Activated B cell treated with CpG ODN at 0.5 μM for 24 hours (primary cell): Measurements from ENCODE around the gene GCNT3. TPM values are rescaled to one million over a fixed set of nuclear protein-coding genes. Genes with fewer than 3 reads are reported as not detected.

Source experiments
- ATAC-seq: fragments of 200-7000 bp; cut with Tn5 transposase; one replicate; pipeline ENCODE4 v1.10.0; 2021; ENCODE audit warnings: low read depth, mild to moderate bottlenecking, moderate library complexity
- CTCF ChIA-PET: fragments of 350-600 bp; sonication (Branson Sonifier 250); formaldehyde crosslinking; loops from one replicate; lab custom pipeline; 2021; ENCODE audit warnings: antibody characterized with exemption; lab: Charles Lee
- POLR2A ChIA-PET: fragments of 350-600 bp; sonication (Branson Sonifier 250); formaldehyde crosslinking; loops from one replicate; lab custom pipeline; 2021; ENCODE audit warnings: antibody characterized with exemption; lab: Charles Lee
- DNase-seq: peaks from one replicate; pipeline ENCODE4 v3.0.0; 2022
- H3K27ac Mint-ChIP-seq: one replicate; pipeline ENCODE4 v1.8.0; 2020; ENCODE audit warnings: mixed read lengths
- H3K27me3 Mint-ChIP-seq: one replicate; pipeline ENCODE4 v1.8.0; 2021; ENCODE audit warnings: mixed read lengths
- H3K36me3 Mint-ChIP-seq: one replicate; pipeline ENCODE4 v1.8.0; 2021; ENCODE audit warnings: low read depth, mixed read lengths
- H3K4me1 Mint-ChIP-seq: one replicate; pipeline ENCODE4 v1.8.0; 2021; ENCODE audit warnings: mixed read lengths
- H3K4me3 Mint-ChIP-seq: one replicate; pipeline ENCODE4 v1.8.0; 2020; ENCODE audit warnings: mild to moderate bottlenecking, mixed read lengths
- H3K9me3 Mint-ChIP-seq: one replicate; pipeline ENCODE4 v1.8.0; 2020; ENCODE audit warnings: mixed read lengths
- intact Hi-C: fragments of 100-400 bp; cut with micrococcal nuclease; formaldehyde crosslinking; loops from one replicate; pipeline ENCODE4 v1.15.1; 2024
- total RNA-seq: library from RNA; stranded (reverse); gene quantifications from 2 replicates; pipeline ENCODE4 v1.2.3, GENCODE V29; 2022
- TF ChIP-seq, protein P1 (sequence below): fragments of 200-600 bp; IDR thresholded peaks from one replicate; pipeline ENCODE4 v1.8.0; 2022; ENCODE audit warnings: antibody characterized with exemption, mild to moderate bottlenecking

GCNT3 gene, protein sequence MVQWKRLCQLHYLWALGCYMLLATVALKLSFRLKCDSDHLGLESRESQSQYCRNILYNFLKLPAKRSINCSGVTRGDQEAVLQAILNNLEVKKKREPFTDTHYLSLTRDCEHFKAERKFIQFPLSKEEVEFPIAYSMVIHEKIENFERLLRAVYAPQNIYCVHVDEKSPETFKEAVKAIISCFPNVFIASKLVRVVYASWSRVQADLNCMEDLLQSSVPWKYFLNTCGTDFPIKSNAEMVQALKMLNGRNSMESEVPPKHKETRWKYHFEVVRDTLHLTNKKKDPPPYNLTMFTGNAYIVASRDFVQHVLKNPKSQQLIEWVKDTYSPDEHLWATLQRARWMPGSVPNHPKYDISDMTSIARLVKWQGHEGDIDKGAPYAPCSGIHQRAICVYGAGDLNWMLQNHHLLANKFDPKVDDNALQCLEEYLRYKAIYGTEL
- total RNA-seq: not detected in 2 replicates

DNA sequence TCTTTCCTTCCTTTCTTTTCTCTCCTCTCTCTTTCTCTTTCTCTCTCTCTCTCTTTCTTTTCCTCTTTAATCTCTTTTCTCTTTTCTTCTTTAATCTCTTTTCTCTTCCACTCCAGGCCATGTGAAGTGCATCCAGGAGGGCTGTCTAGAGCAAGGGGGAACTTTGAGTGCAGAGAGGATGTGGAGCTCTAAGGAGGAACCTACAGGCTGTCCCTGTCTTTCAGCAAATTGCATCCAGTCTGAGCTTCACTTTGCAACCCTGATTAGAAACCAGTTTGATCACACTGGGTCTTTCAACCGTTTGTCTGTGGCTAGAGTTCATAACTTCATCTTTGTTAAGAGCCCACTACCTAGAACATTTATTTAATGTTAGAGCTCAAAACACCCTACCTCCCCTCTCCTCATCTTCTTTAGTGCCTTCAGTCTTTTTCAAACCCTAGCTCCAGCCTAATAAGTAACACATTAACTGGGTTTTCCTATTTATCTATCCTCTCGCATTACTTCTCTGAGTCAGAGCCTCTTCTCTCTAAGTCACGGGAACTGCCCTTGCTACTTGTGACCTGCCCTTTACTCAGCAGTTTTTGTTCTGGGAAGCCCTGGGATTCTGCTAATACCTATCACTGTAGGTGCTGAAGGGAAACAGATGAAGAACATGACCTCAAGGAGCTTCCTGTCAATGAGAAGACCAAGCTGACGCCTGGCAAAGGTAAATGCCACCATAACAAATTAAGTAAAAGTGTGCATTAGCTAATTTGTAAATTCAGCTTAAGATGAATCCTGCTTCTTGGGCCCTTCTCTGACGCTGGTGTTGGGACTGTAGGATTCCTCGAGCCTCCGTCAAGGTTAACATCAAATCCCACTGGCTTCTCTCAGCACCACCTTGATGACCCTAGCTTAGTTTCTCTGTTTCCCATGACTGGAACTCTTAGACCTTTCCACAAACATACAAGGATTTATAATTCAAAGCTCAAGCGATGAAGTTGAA, at the start of gene GCNT3:
Gene GCNT3, plus strand, starts transcription at position 508 of the 985 bp plus-strand sequence. CDS start 6,456 bp downstream, outside the sequence.
- CTCF ChIA-PET: interaction anchor here (1.6 kb wide), 1 partner anchor 79 kb away, joined by 4 read pairs; no protein-coding TSS in a partner anchor
- no peaks in the 10 kb centered on the region for H3K9me3 Mint-ChIP-seq
- TF ChIP-seq, protein P1, sequence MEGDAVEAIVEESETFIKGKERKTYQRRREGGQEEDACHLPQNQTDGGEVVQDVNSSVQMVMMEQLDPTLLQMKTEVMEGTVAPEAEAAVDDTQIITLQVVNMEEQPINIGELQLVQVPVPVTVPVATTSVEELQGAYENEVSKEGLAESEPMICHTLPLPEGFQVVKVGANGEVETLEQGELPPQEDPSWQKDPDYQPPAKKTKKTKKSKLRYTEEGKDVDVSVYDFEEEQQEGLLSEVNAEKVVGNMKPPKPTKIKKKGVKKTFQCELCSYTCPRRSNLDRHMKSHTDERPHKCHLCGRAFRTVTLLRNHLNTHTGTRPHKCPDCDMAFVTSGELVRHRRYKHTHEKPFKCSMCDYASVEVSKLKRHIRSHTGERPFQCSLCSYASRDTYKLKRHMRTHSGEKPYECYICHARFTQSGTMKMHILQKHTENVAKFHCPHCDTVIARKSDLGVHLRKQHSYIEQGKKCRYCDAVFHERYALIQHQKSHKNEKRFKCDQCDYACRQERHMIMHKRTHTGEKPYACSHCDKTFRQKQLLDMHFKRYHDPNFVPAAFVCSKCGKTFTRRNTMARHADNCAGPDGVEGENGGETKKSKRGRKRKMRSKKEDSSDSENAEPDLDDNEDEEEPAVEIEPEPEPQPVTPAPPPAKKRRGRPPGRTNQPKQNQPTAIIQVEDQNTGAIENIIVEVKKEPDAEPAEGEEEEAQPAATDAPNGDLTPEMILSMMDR: no peak

DNA sequence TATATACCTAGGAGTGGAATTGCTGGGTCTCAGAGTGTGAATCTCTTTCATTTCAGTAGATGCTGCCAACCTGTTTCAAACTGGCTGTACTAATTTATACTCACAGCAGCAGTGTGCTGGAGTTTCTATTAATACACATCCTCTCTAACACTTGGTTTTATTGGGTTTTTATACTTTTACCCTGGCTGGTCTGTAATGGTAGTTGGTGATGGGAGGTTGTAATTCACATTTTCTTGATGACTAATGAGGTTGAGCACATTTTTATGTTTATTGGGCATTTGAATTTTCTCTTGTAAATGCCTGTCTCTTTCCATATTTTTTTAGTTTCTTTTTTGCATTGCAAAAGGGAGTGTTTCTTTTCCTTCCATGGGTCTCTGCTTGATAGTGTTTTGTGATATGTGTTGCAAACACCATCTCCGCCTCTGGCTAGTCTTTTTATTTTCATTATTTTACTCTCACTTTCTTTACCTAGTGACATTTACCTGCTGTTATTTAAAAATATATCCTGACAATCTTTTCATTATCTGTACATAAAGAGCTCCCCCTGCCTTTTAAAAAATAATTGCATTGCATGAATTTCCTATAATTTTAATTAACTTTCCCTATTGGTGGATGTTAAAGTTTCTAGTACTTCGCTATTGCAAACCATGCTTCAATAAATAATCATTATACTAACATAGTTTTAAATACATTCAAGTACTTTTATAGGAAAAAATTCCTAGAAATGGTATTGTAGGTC, 49.0 kb upstream of the GCNT3 start:
- H3K4me1 Mint-ChIP-seq: peaks cover 6% of the 10 kb centered on the region
- no peak overlapping the region for H3K4me3 Mint-ChIP-seq
- H3K27ac Mint-ChIP-seq: no peak overlapping the region
- intact Hi-C loops: loop anchor here (2.0 kb wide), 1 partner anchor 30 kb away; no protein-coding TSS in a partner anchor
- no peaks in the 10 kb centered on the region for H3K9me3 Mint-ChIP-seq
- TF ChIP-seq, protein P1: no peak
- ChIA-PET POLR2A (no interaction called here), CTCF (interaction anchor here (0.8 kb wide), 1 partner anchor 30 kb away, joined by 11 read pairs; no protein-coding TSS in a partner anchor)
- ATAC-seq (no peak), DNase-seq (no peak)
- no peaks in the 10 kb centered on the region for H3K36me3 Mint-ChIP-seq
- peaks cover 2% of the 10 kb centered on the region for H3K27me3 Mint-ChIP-seq

More for the DNA sequence above, at the start of gene GCNT3:
- Mint-ChIP-seq H3K4me1 (peaks cover 19% of the 10 kb centered on the region), H3K27me3 (peaks cover 11% of the 10 kb centered on the region), H3K4me3 (no peak within 1 kb of the TSS), H3K27ac (no peak within 1 kb of the TSS), H3K36me3 (no peaks in the 10 kb centered on the region)
- ATAC-seq (no peak), DNase-seq (no peak)
- intact Hi-C loops: no loop called here
- POLR2A ChIA-PET: no interaction called here

DNA sequence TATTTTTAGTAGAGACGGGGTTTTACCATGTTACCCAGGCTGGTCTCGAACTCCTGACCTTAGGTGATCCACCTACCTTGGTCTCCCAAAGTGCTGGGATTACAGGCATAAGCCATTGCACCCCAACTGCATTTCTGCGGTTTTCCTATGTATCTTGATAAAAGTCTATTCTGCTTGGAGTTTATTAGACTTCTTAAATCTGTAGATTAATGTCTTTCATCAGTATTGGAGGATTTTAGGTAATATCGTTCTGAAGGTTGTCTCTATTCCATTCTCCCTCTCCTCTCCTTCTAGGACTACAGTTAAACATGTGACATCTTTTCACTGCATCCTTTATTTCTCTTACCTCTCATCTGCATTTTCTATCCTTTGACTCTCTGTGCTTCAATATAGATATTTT, 46.3 kb upstream of the GCNT3 start:
- no peak for DNase-seq
- CTCF ChIA-PET: no interaction called here

DNA sequence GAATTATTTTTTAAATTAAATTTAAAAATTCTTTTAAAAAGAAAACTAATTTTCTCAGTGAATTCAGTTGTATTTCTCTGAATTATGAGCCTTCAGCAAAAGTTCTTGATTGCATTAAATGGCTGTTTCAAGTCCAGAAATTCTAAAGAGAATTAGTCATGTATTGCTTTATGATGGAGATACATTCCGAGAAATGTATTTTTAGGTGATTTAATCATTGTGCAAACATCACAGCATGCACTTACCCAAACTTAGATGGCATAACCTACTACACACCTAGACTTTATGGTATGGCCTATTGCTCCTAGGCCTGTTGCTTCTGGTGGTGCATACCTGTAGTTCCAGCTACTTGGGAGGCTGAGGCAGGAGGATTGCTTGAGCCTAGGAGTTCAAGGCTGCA, 44.3 kb upstream of the GCNT3 start:
- ATAC-seq: no peak
- no peak overlapping the region for H3K4me3 Mint-ChIP-seq
- intact Hi-C loops: no loop called here
- no peak for DNase-seq
- CTCF ChIA-PET: no interaction called here
- H3K36me3 Mint-ChIP-seq: no peaks in the 10 kb centered on the region
- POLR2A ChIA-PET: no interaction called here
- peaks cover 2% of the 10 kb centered on the region for H3K27me3 Mint-ChIP-seq
- TF ChIP-seq, protein P1: no peak
- H3K9me3 Mint-ChIP-seq: no peaks in the 10 kb centered on the region
- peaks cover 4% of the 10 kb centered on the region for H3K4me1 Mint-ChIP-seq
- no peak overlapping the region for H3K27ac Mint-ChIP-seq

More for the DNA sequence above, 46.3 kb upstream of the GCNT3 start:
- H3K9me3 Mint-ChIP-seq: no peaks in the 10 kb centered on the region
- H3K27me3 Mint-ChIP-seq: peaks cover 2% of the 10 kb centered on the region
- no peaks in the 10 kb centered on the region for H3K36me3 Mint-ChIP-seq
- ATAC-seq: no peak
- H3K27ac Mint-ChIP-seq: no peak overlapping the region
- no peak overlapping the region for H3K4me3 Mint-ChIP-seq
- TF ChIP-seq, protein P1: no peak
- peaks cover 4% of the 10 kb centered on the region for H3K4me1 Mint-ChIP-seq
- POLR2A ChIA-PET: no interaction called here
- intact Hi-C loops: no loop called here
